Islet precursor cell (in vitro differentiated cells): ENCODE data around the gene HOXA13.
A peak's percentile ranks its signal among the peaks of the same experiment; 100 is the strongest.

Experiments
- DNase-seq: peaks from one replicate; pipeline ENCODE4 v3.0.0-alpha.2; 2018

Gene HOXA13

GRCh38 chr7:27205325-27206280, 5.7 kb upstream of the HOXA13 start:
- DNase-seq, result peak; percentile 53

- DNase-seq, result peak; percentile 77
These were observed 5.0 kb upstream of the HOXA13 start for GRCh38 chr7:27204851-27205322.

GRCh38 chr7:27203964-27204594, 4.2 kb upstream of the HOXA13 start:
- DNase-seq, result peak; percentile 28

GRCh38 chr7:27203365-27203953, 3.6 kb upstream of the HOXA13 start:
- peak; percentile 59 for DNase-seq

GRCh38 chr7:27202862-27203134, 2.9 kb upstream of the HOXA13 start:
- no peak for DNase-seq

GRCh38 chr7:27202018-27202861, 2.3 kb upstream of the HOXA13 start:
- peak; percentile 53 for DNase-seq

- DNase-seq, result peak; percentile 52
These were observed 1.7 kb upstream of the HOXA13 start for GRCh38 chr7:27201580-27202017.

GRCh38 chr7:27200761-27201579, 1.1 kb upstream of the HOXA13 start:
- DNase-seq, result peak; percentile 58

GRCh38 chr7:27198871-27199801, 755 bp downstream of the HOXA13 start:
- peak; percentile 72 for DNase-seq

- peak; percentile 60 for DNase-seq
These were observed 1.6 kb downstream of the HOXA13 start for GRCh38 chr7:27198138-27198841.

GRCh38 chr7:27197137-27198042, 2.5 kb downstream of the HOXA13 start:
- DNase-seq, result no peak

GRCh38 chr7:27196287-27196767, 3.6 kb downstream of the HOXA13 start:
- peak; percentile 87 for DNase-seq

- DNase-seq, result no peak
These were observed 5.1 kb downstream of the HOXA13 start for GRCh38 chr7:27194686-27195379.

- DNase-seq, result no peak
These were observed 5.9 kb downstream of the HOXA13 start for GRCh38 chr7:27194002-27194352.

- peak; percentile 57 for DNase-seq
These were observed 6.4 kb downstream of the HOXA13 start for GRCh38 chr7:27193335-27194001.

- peak; percentile 57 for DNase-seq
These were observed 7.2 kb downstream of the HOXA13 start for GRCh38 chr7:27192546-27193334.
